OCI-LY7 (cell line): ENCODE results near the gene FSCB. TPM values are rescaled to one million over a fixed set of nuclear protein-coding genes. Genes with fewer than 3 reads are reported as not detected.

Source experiments
- BruUV-seq: library from RNA; stranded (reverse); fragments of 400-500 nt; replicated peaks from 2 replicates; lab custom pipeline; 2021; lab: Mats Ljungman, UMichigan
- CTCF ChIA-PET: fragments of 300-600 bp; sonication (Branson Sonifier 250); formaldehyde crosslinking; loops from one replicate; lab custom pipeline; 2022; ENCODE audit warnings: antibody characterized with exemption; ENCODE audit not compliant: unreplicated experiment; lab: Charles Lee
- POLR2A ChIA-PET: fragments of 300-600 bp; sonication (Branson Sonifier 250); formaldehyde crosslinking; loops from one replicate; lab custom pipeline; 2022; ENCODE audit warnings: antibody characterized with exemption; lab: Charles Lee
- DNase-seq: peaks from one replicate; pipeline ENCODE4 v3.0.0-alpha.2; 2015; ENCODE audit warnings: low spot score
- H2AFZ ChIP-seq: fragments of 200-600 bp; sonication (generic), shearing (Covaris generic); 2 replicates; pipeline ENCODE4 v1.6.1; 2014; ENCODE audit warnings: mild to moderate bottlenecking, antibody characterized with exemption, low read length, moderate library complexity
- H3K27ac ChIP-seq: fragments of 200-600 bp; sonication (generic); 2 replicates; pipeline ENCODE4 v1.5.1; 2014; ENCODE audit warnings: mixed run types, low read depth, mild to moderate bottlenecking, moderate library complexity, low read length, inconsistent platforms; ENCODE audit not compliant: poor library complexity, severe bottlenecking
- H3K36me3 ChIP-seq: fragments of 200-600 bp; sonication (generic); 2 replicates; pipeline ENCODE4 v1.6.1; 2014; ENCODE audit warnings: mild to moderate bottlenecking, antibody characterized with exemption, low read length, moderate library complexity, mixed read lengths; ENCODE audit not compliant: insufficient read depth
- H3K4me1 ChIP-seq: fragments of 200-600 bp; sonication (generic); 2 replicates; pipeline ENCODE4 v1.5.1; 2014; ENCODE audit warnings: mild to moderate bottlenecking, low read length; ENCODE audit not compliant: insufficient read depth, poor library complexity, severe bottlenecking
- H3K4me2 ChIP-seq: fragments of 200-600 bp; sonication (generic); 2 replicates; pipeline ENCODE4 v1.6.1; 2014; ENCODE audit warnings: mild to moderate bottlenecking, low read length
- H3K4me3 ChIP-seq: fragments of 200-600 bp; sonication (generic); 2 replicates; pipeline ENCODE4 v1.5.1; 2014; ENCODE audit warnings: mild to moderate bottlenecking, low read depth, low read length; ENCODE audit not compliant: poor library complexity, severe bottlenecking
- H3K79me2 ChIP-seq: fragments of 200-600 bp; sonication (generic); 2 replicates; pipeline ENCODE4 v1.6.1; 2016; ENCODE audit warnings: low read depth, mild to moderate bottlenecking, low read length, moderate library complexity, mixed read lengths; ENCODE audit not compliant: insufficient read depth
- H3K9me2 ChIP-seq: fragments of 200-600 bp; sonication (generic); 2 replicates; pipeline ENCODE4 v1.6.1; 2016; ENCODE audit warnings: mild to moderate bottlenecking, low read length, mixed read lengths; ENCODE audit not compliant: insufficient read depth
- H3K9me3 ChIP-seq: fragments of 200-600 bp; sonication (generic); 2 replicates; pipeline ENCODE4 v1.6.1; 2014; ENCODE audit warnings: mild to moderate bottlenecking, mixed run types, low read length, mixed read lengths
- H4K20me1 ChIP-seq: fragments of 200-600 bp; sonication (generic); 2 replicates; pipeline ENCODE4 v1.6.1; 2014; ENCODE audit warnings: mild to moderate bottlenecking, antibody characterized with exemption, low read length, moderate library complexity, mixed read lengths; ENCODE audit not compliant: insufficient read depth
- CTCF ChIP-seq: fragments of 200-600 bp; sonication (generic); conservative IDR thresholded peaks from 2 replicates; pipeline ENCODE4 v1.5.1; 2014; ENCODE audit warnings: mild to moderate bottlenecking, antibody characterized with exemption, low read length, moderate library complexity, mixed read lengths
- EZH2phosphoT487 ChIP-seq: fragments of 200-600 bp; sonication (generic); IDR thresholded peaks from 2 replicates; pipeline ENCODE4 v1.6.1; 2018; ENCODE audit warnings: low read depth, borderline replicate concordance, mild to moderate bottlenecking, mixed run types, antibody characterized with exemption, low read length, moderate library complexity, mixed read lengths
- intact Hi-C: fragments of 100-400 bp; cut with micrococcal nuclease; formaldehyde crosslinking; loops from one replicate; pipeline ENCODE4 v1.10.0; 2022; ENCODE audit not compliant: unreplicated experiment
- total RNA-seq, 2 experiments: library from RNA; depleted of rRNA in 1 of 2; stranded (reverse); fragments of >200 nt in 1 of 2; shearing (Covaris generic) in 1 of 2; gene quantifications; 2 replicates each; pipeline ENCODE4 v1.2.3, GENCODE V29; 2014 to 2022

The FSCB gene
- total RNA-seq, 2 experiments from 2014 or later: not detected

- CTCF ChIA-PET: no interaction called here
- BruUV-seq: no TSS peak
- Histone ChIP-seq H3K27ac (no peak overlapping the region), H3K79me2 (no peaks in the 10 kb centered on the region), H3K9me2 (no peaks in the 10 kb centered on the region), H4K20me1 (no peaks in the 10 kb centered on the region), H3K4me1 (no peaks in the 10 kb centered on the region), H3K36me3 (no peaks in the 10 kb centered on the region), H3K4me3 (no peak overlapping the region), H2AFZ (no peak overlapping the region), H3K4me2 (no peak overlapping the region), H3K9me3 (no peaks in the 10 kb centered on the region)
- no peak for TF ChIP-seq CTCF
- TF ChIP-seq EZH2phosphoT487: no peak
- intact Hi-C loops: no loop called here
- POLR2A ChIA-PET: interaction anchor here (0.6 to 1.1 kb wide), 3 partner anchors 18 to 318 kb away, joined by 3 to 5 read pairs (median 3); no protein-coding TSS in a partner anchor
- no peak for DNase-seq
These were observed 38.3 kb downstream of the FSCB start for GRCh38 chr14:44468771-44469170.

GRCh38 chr14:44463356-44464004 is 43.6 kb downstream of the FSCB start:
- no peaks in the 10 kb centered on the region for H4K20me1 ChIP-seq
- DNase-seq: no peak
- BruUV-seq: no TSS peak
- POLR2A ChIA-PET: no interaction called here
- H3K9me3 ChIP-seq: no peaks in the 10 kb centered on the region
- no peak overlapping the region for H3K4me3 ChIP-seq
- no peaks in the 10 kb centered on the region for H3K36me3 ChIP-seq
- intact Hi-C loops: no loop called here
- no peaks in the 10 kb centered on the region for H3K9me2 ChIP-seq
- H3K4me1 ChIP-seq: no peaks in the 10 kb centered on the region
- H3K27ac ChIP-seq: no peak overlapping the region
- H3K4me2 ChIP-seq: no peak overlapping the region
- CTCF ChIA-PET: no interaction called here
- no peak for TF ChIP-seq CTCF
- TF ChIP-seq EZH2phosphoT487: no peak
- no peaks in the 10 kb centered on the region for H3K79me2 ChIP-seq
- no peak overlapping the region for H2AFZ ChIP-seq

- Histone ChIP-seq H4K20me1 (no peaks in the 10 kb centered on the region), H3K4me2 (no peak overlapping the region), H2AFZ (no peak overlapping the region), H3K27ac (no peak overlapping the region), H3K4me3 (no peak overlapping the region), H3K4me1 (no peaks in the 10 kb centered on the region), H3K9me3 (no peaks in the 10 kb centered on the region), H3K79me2 (no peaks in the 10 kb centered on the region), H3K9me2 (no peaks in the 10 kb centered on the region), H3K36me3 (no peaks in the 10 kb centered on the region)
- CTCF ChIA-PET: no interaction called here
- POLR2A ChIA-PET: no interaction called here
- no peak for DNase-seq
- TF ChIP-seq EZH2phosphoT487 (no peak), CTCF (no peak)
- intact Hi-C loops: no loop called here
- BruUV-seq: no TSS peak
These were observed 44.7 kb downstream of the FSCB start for GRCh38 chr14:44462381-44462780.
